CD4-positive, alpha-beta memory T cell (primary cell): Measurements from ENCODE around the gene MCIDAS. TPM values are rescaled to one million over a fixed set of nuclear protein-coding genes. Genes with fewer than 3 reads are reported as not detected.
A peak's percentile ranks its signal among the peaks of the same experiment; 100 is the strongest.

Source experiments
- CTCF ChIA-PET: fragments of 350-600 bp; sonication (Branson Sonifier 250); formaldehyde crosslinking; loops from one replicate; lab custom pipeline; 2021; ENCODE audit warnings: inconsistent platforms; ENCODE audit not compliant: partially characterized antibody; lab: Charles Lee
- POLR2A ChIA-PET: fragments of 350-600 bp; sonication (Branson Sonifier 250); formaldehyde crosslinking; loops from one replicate; lab custom pipeline; 2021; ENCODE audit not compliant: partially characterized antibody; lab: Charles Lee
- DNase-seq, 5 donors: peaks; one replicate each; pipeline versions ENCODE4 v3.0.0 to v3.0.0-alpha.2; 2020 to 2022; ENCODE audit warnings: mixed read lengths in 1 of 5
- H3K27ac ChIP-seq: one replicate; pipeline ENCODE4 v1.7.0; 2013; ENCODE audit warnings: low read depth, low read length
- H3K27me3 ChIP-seq: 2 replicates; pipeline ENCODE4 v1.7.0; 2013; ENCODE audit warnings: mild to moderate bottlenecking, low read length, moderate library complexity; ENCODE audit not compliant: insufficient read depth
- H3K36me3 ChIP-seq: 2 replicates; pipeline ENCODE4 v1.7.0; 2013; ENCODE audit warnings: mild to moderate bottlenecking, low read length, moderate library complexity; ENCODE audit not compliant: insufficient read depth
- H3K4me1 ChIP-seq: 2 replicates; pipeline ENCODE4 v1.7.0; 2013; ENCODE audit warnings: mild to moderate bottlenecking, low read length, moderate library complexity; ENCODE audit not compliant: insufficient read depth
- H3K4me3 ChIP-seq, 2 donors: one replicate each; pipeline ENCODE4 v1.7.0; 2013; ENCODE audit warnings: low read length in 2 of 2, mild to moderate bottlenecking in 1 of 2
- H3K9me3 ChIP-seq, 2 donors: one replicate each; pipeline ENCODE4 v1.7.0; 2013; ENCODE audit warnings: low read length in 2 of 2, control low read depth in 1 of 2; ENCODE audit not compliant: control insufficient read depth in 1 of 2
- H3K27ac Mint-ChIP-seq, 7 donors: one replicate each; pipeline ENCODE4 v1.8.0; 2020 to 2021; ENCODE audit warnings: mixed read lengths in 7 of 7, mild to moderate bottlenecking in 6 of 7, inconsistent platforms in 3 of 7, moderate library complexity in 3 of 7
- H3K27me3 Mint-ChIP-seq, 2 donors: one replicate each; pipeline ENCODE4 v1.8.0; 2020 to 2021; ENCODE audit warnings: mixed read lengths in 2 of 2
- H3K36me3 Mint-ChIP-seq, 2 donors: one replicate each; pipeline ENCODE4 v1.8.0; 2020 to 2021; ENCODE audit warnings: mixed read lengths in 2 of 2, inconsistent platforms in 1 of 2, mild to moderate bottlenecking in 1 of 2
- H3K4me1 Mint-ChIP-seq, 4 donors: one replicate each; pipeline ENCODE4 v1.8.0; 2020 to 2021; ENCODE audit warnings: mixed read lengths in 4 of 4, mild to moderate bottlenecking in 1 of 4
- H3K4me3 Mint-ChIP-seq, 8 donors: one replicate each; pipeline ENCODE4 v1.8.0; 2020 to 2021; ENCODE audit warnings: mixed read lengths in 8 of 8, mild to moderate bottlenecking in 7 of 8, moderate library complexity in 6 of 8, inconsistent platforms in 3 of 8
- H3K9me3 Mint-ChIP-seq, 8 donors: one replicate each; pipeline ENCODE4 v1.8.0; 2020 to 2021; ENCODE audit warnings: mixed read lengths in 8 of 8, mild to moderate bottlenecking in 5 of 8, inconsistent platforms in 3 of 8, moderate library complexity in 1 of 8
- intact Hi-C: fragments of 100-400 bp; cut with micrococcal nuclease; formaldehyde crosslinking; loops from one replicate; pipeline ENCODE4 v1.15.1; 2023
- polyA plus RNA-seq, 2 donors: library from polyadenylated mRNA; unstranded; fragments of 300-500 nt; fragmentation: Illumina TruSeq; gene quantifications; one replicate each; pipeline ENCODE4 v1.2.3, GENCODE V29; 2021
- total RNA-seq, 2 experiments: library from RNA; stranded (reverse); gene quantifications; one replicate each; pipeline ENCODE4 v1.2.3, GENCODE V29; 2021

The MCIDAS gene
- not detected for total RNA-seq
- polyA plus RNA-seq: not detected

GRCh38 chr5:55226934-55227663 lies at the start of gene MCIDAS:
MCIDAS (minus strand) TSS chr5:55227315; CDS start chr5:55227138, 177 bp downstream.
- H3K27ac Mint-ChIP-seq: peak within 1 kb of the TSS in 2 of 7 donors; percentile 69 to 82

GRCh38 chr5:55276771-55277170 lies 49.7 kb upstream of the MCIDAS start:
- H3K9me3 ChIP-seq: no peaks in the 10 kb centered on the region
- H3K4me3 ChIP-seq: no peak overlapping the region
- no peaks in the 10 kb centered on the region for H3K27me3 Mint-ChIP-seq
- H3K4me1 ChIP-seq: no peaks in the 10 kb centered on the region
- no peaks in the 10 kb centered on the region for H3K4me1 Mint-ChIP-seq
- peaks cover 49% of the 10 kb centered on the region for H3K36me3 ChIP-seq
- H3K4me3 Mint-ChIP-seq: no peak overlapping the region
- no peaks in the 10 kb centered on the region for H3K27me3 ChIP-seq
- peaks cover 57 to 78% of the 10 kb centered on the region in 2 donors for H3K36me3 Mint-ChIP-seq
- intact Hi-C loops: no loop called here
- H3K27ac Mint-ChIP-seq: no peak overlapping the region
- no peaks in the 10 kb centered on the region for H3K9me3 Mint-ChIP-seq
- DNase-seq: no peak
- ChIA-PET POLR2A (no interaction called here), CTCF (no interaction called here)
- H3K27ac ChIP-seq: no peak overlapping the region

More at GRCh38 chr5:55226934-55227663, at the start of gene MCIDAS:
- ChIA-PET CTCF (interaction anchor here (1.2 kb wide), 2 partner anchors 10 to 55 kb away, joined by 3 read pairs; no protein-coding TSS in a partner anchor), POLR2A (no interaction called here)
- H3K9me3 Mint-ChIP-seq: peaks cover 0 to 4% (median 0%) of the 10 kb centered on the region in 8 donors
- peaks cover 48% of the 10 kb centered on the region for H3K4me1 ChIP-seq
- intact Hi-C loops: no loop called here
- no peaks in the 10 kb centered on the region for H3K36me3 ChIP-seq
- no peak within 1 kb of the TSS for H3K27ac ChIP-seq
- peak within 1 kb of the TSS; percentile 61 to 84 (median 76) for H3K4me3 Mint-ChIP-seq
- DNase-seq: peak in 4 of 5 donors; percentile 28 to 45 (median 34)
- peaks cover 78 to 80% of the 10 kb centered on the region in 2 donors for H3K27me3 Mint-ChIP-seq
- H3K4me3 ChIP-seq: peak within 1 kb of the TSS in 1 of 2 donors; percentile 39
- no peaks in the 10 kb centered on the region for H3K9me3 ChIP-seq
- H3K4me1 Mint-ChIP-seq: peaks cover 22 to 54% (median 38%) of the 10 kb centered on the region in 4 donors
- peaks cover 87% of the 10 kb centered on the region for H3K27me3 ChIP-seq
- no peaks in the 10 kb centered on the region for H3K36me3 Mint-ChIP-seq

- Histone ChIP-seq H3K9me3 (no peaks in the 10 kb centered on the region), H3K4me3 (no peak overlapping the region), H3K27me3 (no peaks in the 10 kb centered on the region), H3K27ac (no peak overlapping the region), H3K36me3 (peaks cover 21% of the 10 kb centered on the region), H3K4me1 (no peaks in the 10 kb centered on the region)
- CTCF ChIA-PET: no interaction called here
- Mint-ChIP-seq H3K4me3 (no peak overlapping the region), H3K27me3 (no peaks in the 10 kb centered on the region), H3K9me3 (no peaks in the 10 kb centered on the region), H3K4me1 (no peaks in the 10 kb centered on the region), H3K27ac (no peak overlapping the region), H3K36me3 (peaks cover 47 to 65% of the 10 kb centered on the region in 2 donors)
- DNase-seq: no peak
- intact Hi-C loops: no loop called here
- POLR2A ChIA-PET: no interaction called here
Measured at GRCh38 chr5:55258339-55258738, 31.2 kb upstream of the MCIDAS start.

- ChIA-PET CTCF (no interaction called here), POLR2A (no interaction called here)
- no peaks in the 10 kb centered on the region for H3K27me3 Mint-ChIP-seq
- H3K36me3 Mint-ChIP-seq: peaks cover 25 to 41% of the 10 kb centered on the region in 2 donors
- no peak overlapping the region for H3K4me3 Mint-ChIP-seq
- DNase-seq: no peak
- Histone ChIP-seq H3K9me3 (no peaks in the 10 kb centered on the region), H3K27ac (no peak overlapping the region), H3K4me3 (no peak overlapping the region), H3K4me1 (no peaks in the 10 kb centered on the region), H3K36me3 (peaks cover 5% of the 10 kb centered on the region), H3K27me3 (no peaks in the 10 kb centered on the region)
- no peak overlapping the region for H3K27ac Mint-ChIP-seq
- no peaks in the 10 kb centered on the region for H3K4me1 Mint-ChIP-seq
- peaks cover 0 to 2% (median 0%) of the 10 kb centered on the region in 8 donors for H3K9me3 Mint-ChIP-seq
- intact Hi-C loops: no loop called here
Measured at GRCh38 chr5:55254802-55255201, 27.7 kb upstream of the MCIDAS start.

- Histone ChIP-seq H3K4me1 (no peaks in the 10 kb centered on the region), H3K36me3 (peaks cover 3% of the 10 kb centered on the region), H3K27ac (no peak overlapping the region), H3K9me3 (no peaks in the 10 kb centered on the region), H3K27me3 (no peaks in the 10 kb centered on the region), H3K4me3 (no peak overlapping the region)
- no peak overlapping the region for H3K27ac Mint-ChIP-seq
- no peak for DNase-seq
- H3K4me1 Mint-ChIP-seq: no peaks in the 10 kb centered on the region
- no peak overlapping the region for H3K4me3 Mint-ChIP-seq
- H3K9me3 Mint-ChIP-seq: peaks cover 0 to 19% (median 11%) of the 10 kb centered on the region in 8 donors
- intact Hi-C loops: no loop called here
- peaks cover 3 to 8% of the 10 kb centered on the region in 2 donors for H3K36me3 Mint-ChIP-seq
- POLR2A ChIA-PET: no interaction called here
- H3K27me3 Mint-ChIP-seq: peaks cover 2% of the 10 kb centered on the region in 2 donors
- CTCF ChIA-PET: no interaction called here
Measured at GRCh38 chr5:55250064-55250463, 22.9 kb upstream of the MCIDAS start.

- Histone ChIP-seq H3K27ac (no peak overlapping the region), H3K4me3 (no peak overlapping the region), H3K36me3 (no peaks in the 10 kb centered on the region), H3K27me3 (peaks cover 2% of the 10 kb centered on the region), H3K4me1 (no peaks in the 10 kb centered on the region), H3K9me3 (no peaks in the 10 kb centered on the region)
- ChIA-PET CTCF (interaction anchor here (0.6 kb wide), 1 partner anchor 66 kb away, joined by 3 read pairs; the partner anchor contains the start of genes DHX29 and MTREX), POLR2A (interaction anchor here (0.6 kb wide), 1 partner anchor 25 kb away, joined by 4 read pairs; no protein-coding TSS in a partner anchor)
- H3K4me1 Mint-ChIP-seq: no peaks in the 10 kb centered on the region
- intact Hi-C loops: no loop called here
- DNase-seq: no peak
- no peaks in the 10 kb centered on the region for H3K9me3 Mint-ChIP-seq
- H3K4me3 Mint-ChIP-seq: no peak overlapping the region
- no peaks in the 10 kb centered on the region for H3K36me3 Mint-ChIP-seq
- H3K27me3 Mint-ChIP-seq: peaks cover 13 to 14% of the 10 kb centered on the region in 2 donors
- H3K27ac Mint-ChIP-seq: no peak overlapping the region
Measured at GRCh38 chr5:55241746-55242145, 14.6 kb upstream of the MCIDAS start.

GRCh38 chr5:55236800-55237199 lies 9.7 kb upstream of the MCIDAS start:
- CTCF ChIA-PET: no interaction called here

More at GRCh38 chr5:55236800-55237199, 9.7 kb upstream of the MCIDAS start:
- H3K9me3 Mint-ChIP-seq: no peaks in the 10 kb centered on the region
- peak overlapping the region in 1 of 8 donors; percentile 20 for H3K4me3 Mint-ChIP-seq
- H3K36me3 Mint-ChIP-seq: no peaks in the 10 kb centered on the region
- peaks cover 24% of the 10 kb centered on the region for H3K27me3 ChIP-seq
- H3K36me3 ChIP-seq: no peaks in the 10 kb centered on the region
- no peak overlapping the region for H3K27ac Mint-ChIP-seq
- POLR2A ChIA-PET: no interaction called here
- H3K27me3 Mint-ChIP-seq: peaks cover 26 to 27% of the 10 kb centered on the region in 2 donors
- no peaks in the 10 kb centered on the region for H3K9me3 ChIP-seq
- H3K27ac ChIP-seq: no peak overlapping the region
- DNase-seq: no peak
- H3K4me1 ChIP-seq: peaks cover 20% of the 10 kb centered on the region
- intact Hi-C loops: no loop called here
- no peak overlapping the region for H3K4me3 ChIP-seq
- peaks cover 10 to 23% (median 16%) of the 10 kb centered on the region in 4 donors for H3K4me1 Mint-ChIP-seq
